Activated CD4-positive, alpha-beta T cell treated with anti-CD3 and anti-CD28 coated beads, Interleukin-2, amount 10 ng/mL, durations not matched to agents 24 days and 14 days (primary cell): Measurements from ENCODE around the gene GPX1. TPM values are rescaled to one million over a fixed set of nuclear protein-coding genes. Genes with fewer than 3 reads are reported as not detected.
A peak's percentile ranks its signal among the peaks of the same experiment; 100 is the strongest.
"Not testable (repeated sequence)": the region's sequence is repeated elsewhere in the genome, so short reads cannot be mapped to it uniquely, and the experiment has no call there.

Experiments
- DNase-seq: peaks from one replicate; pipeline ENCODE4 v3.0.0; 2022
- H3K27ac Mint-ChIP-seq: one replicate; pipeline ENCODE4 v1.8.0; 2022; ENCODE audit warnings: mild to moderate bottlenecking, mixed read lengths
- H3K27me3 Mint-ChIP-seq: one replicate; pipeline ENCODE4 v1.8.0; 2022; ENCODE audit warnings: mixed read lengths
- H3K36me3 Mint-ChIP-seq: one replicate; pipeline ENCODE4 v1.8.0; 2022; ENCODE audit warnings: low read depth, mild to moderate bottlenecking, mixed read lengths
- H3K4me1 Mint-ChIP-seq: one replicate; pipeline ENCODE4 v1.8.0; 2021; ENCODE audit warnings: mixed read lengths
- H3K4me3 Mint-ChIP-seq: one replicate; pipeline ENCODE4 v1.8.0; 2022; ENCODE audit warnings: mild to moderate bottlenecking, moderate library complexity, mixed read lengths
- H3K9me3 Mint-ChIP-seq: one replicate; pipeline ENCODE4 v1.8.0; 2021; ENCODE audit warnings: mixed read lengths
- intact Hi-C: fragments of 100-400 bp; cut with micrococcal nuclease; formaldehyde crosslinking; loops from one replicate; pipeline ENCODE4 v1.15.1; 2023
- total RNA-seq: library from RNA; stranded (reverse); gene quantifications from 2 replicates; pipeline ENCODE4 v1.2.3, GENCODE V29; 2022

Gene GPX1
- total RNA-seq, 1 donor from 2014 or later, result 200 TPM

- Mint-ChIP-seq H3K9me3 (no peaks in the 10 kb centered on the region), H3K27me3 (no peaks in the 10 kb centered on the region), H3K27ac (no peak overlapping the region), H3K4me1 (peaks cover 17% of the 10 kb centered on the region), H3K36me3 (peaks cover 2% of the 10 kb centered on the region), H3K4me3 (no peak overlapping the region)
- no peak for DNase-seq
- intact Hi-C loops, result loop anchor here (10.0 kb wide), 1 partner anchor 185 kb away; the partner anchor contains the start of gene CCDC71
These were observed 8.6 kb downstream of the GPX1 start for GRCh38 chr3:49349348-49350114.

GRCh38 chr3:49348361-49348760 is 9.8 kb downstream of the GPX1 start:
- intact Hi-C loops, result loop anchor here (10.0 kb wide), 1 partner anchor 184 kb away; the partner anchor contains the start of gene CCDC71
- peaks cover 19% of the 10 kb centered on the region for H3K4me1 Mint-ChIP-seq
- DNase-seq, H3K27me3 Mint-ChIP-seq, H3K9me3 Mint-ChIP-seq, H3K4me3 Mint-ChIP-seq, H3K36me3 Mint-ChIP-seq, H3K27ac Mint-ChIP-seq: not testable (repeated sequence)

- no peak overlapping the region for H3K27ac Mint-ChIP-seq
- H3K27me3 Mint-ChIP-seq, result no peaks in the 10 kb centered on the region
- no peak for DNase-seq
- intact Hi-C loops, result loop anchor here (10.0 kb wide), 1 partner anchor 182 kb away; the partner anchor contains the start of gene CCDC71
- no peak overlapping the region for H3K4me3 Mint-ChIP-seq
- no peaks in the 10 kb centered on the region for H3K9me3 Mint-ChIP-seq
- H3K4me1 Mint-ChIP-seq, result peaks cover 19% of the 10 kb centered on the region
- H3K36me3 Mint-ChIP-seq, result peaks cover 2% of the 10 kb centered on the region
These were observed 11.3 kb downstream of the GPX1 start for GRCh38 chr3:49346797-49347251.

GRCh38 chr3:49343163-49343562 is 15.0 kb downstream of the GPX1 start:
- peaks cover 39% of the 10 kb centered on the region for H3K4me1 Mint-ChIP-seq
- intact Hi-C loops, result loop anchor here (10.0 kb wide), 1 partner anchor 178 kb away; the partner anchor contains the start of gene CCDC71

GRCh38 chr3:49341996-49342395 is 16.2 kb downstream of the GPX1 start:
- intact Hi-C loops, result loop anchor here (10.0 kb wide), 1 partner anchor 177 kb away; the partner anchor contains the start of gene CCDC71
- peaks cover 13% of the 10 kb centered on the region for H3K36me3 Mint-ChIP-seq
- H3K9me3 Mint-ChIP-seq, result no peaks in the 10 kb centered on the region
- H3K27me3 Mint-ChIP-seq, result no peaks in the 10 kb centered on the region
- DNase-seq, result no peak
- H3K27ac Mint-ChIP-seq, result peak overlapping the region; percentile 95
- peak overlapping the region; percentile 29 for H3K4me3 Mint-ChIP-seq
- H3K4me1 Mint-ChIP-seq, result peaks cover 42% of the 10 kb centered on the region

More at GRCh38 chr3:49343163-49343562, 15.0 kb downstream of the GPX1 start:
- Mint-ChIP-seq H3K9me3 (no peaks in the 10 kb centered on the region), H3K36me3 (peaks cover 8% of the 10 kb centered on the region), H3K4me3 (no peak overlapping the region), H3K27me3 (no peaks in the 10 kb centered on the region), H3K27ac (no peak overlapping the region)
- DNase-seq, result no peak

GRCh38 chr3:49339941-49340800 is 18.0 kb downstream of the GPX1 start, which contains the start of gene USP4:
TSS of gene USP4 (minus strand) at chr3:49340053. CDS start at chr3:49340024, 29 bp downstream.
- H3K36me3 Mint-ChIP-seq, result peaks cover 17% of the 10 kb centered on the region

GRCh38 chr3:49339581-49339940 is 18.6 kb downstream of the GPX1 start:
- Mint-ChIP-seq H3K9me3 (no peaks in the 10 kb centered on the region), H3K4me1 (peaks cover 44% of the 10 kb centered on the region), H3K27me3 (no peaks in the 10 kb centered on the region), H3K36me3 (peaks cover 23% of the 10 kb centered on the region), H3K4me3 (peak overlapping the region; percentile 97), H3K27ac (peak overlapping the region; percentile 98)
- peak; percentile 81 for DNase-seq
- intact Hi-C loops, result no loop called here

More at GRCh38 chr3:49339941-49340800, 18.0 kb downstream of the GPX1 start, which contains the start of gene USP4:
- Mint-ChIP-seq H3K27ac (peak within 1 kb of the TSS; percentile 98), H3K4me3 (peak within 1 kb of the TSS; percentile 97), H3K4me1 (peaks cover 43% of the 10 kb centered on the region), H3K9me3 (no peaks in the 10 kb centered on the region), H3K27me3 (no peaks in the 10 kb centered on the region)
- DNase-seq, result peak; percentile 98
- intact Hi-C loops, result loop anchor here (1.0 to 10.0 kb wide), 9 partner anchors 18 to 246 kb away; partner anchors contain the start of genes C3orf62, CCDC71, DAG1 and GPX1

GRCh38 chr3:49333916-49334633 is 24.1 kb downstream of the GPX1 start:
- no peaks in the 10 kb centered on the region for H3K9me3 Mint-ChIP-seq
- H3K4me3 Mint-ChIP-seq, result no peak overlapping the region
- intact Hi-C loops, result no loop called here
- no peaks in the 10 kb centered on the region for H3K27me3 Mint-ChIP-seq
- peaks cover 48% of the 10 kb centered on the region for H3K36me3 Mint-ChIP-seq
- DNase-seq, result no peak
- peaks cover 25% of the 10 kb centered on the region for H3K4me1 Mint-ChIP-seq
- no peak overlapping the region for H3K27ac Mint-ChIP-seq

GRCh38 chr3:49333091-49333490 is 25.1 kb downstream of the GPX1 start:
- H3K36me3 Mint-ChIP-seq, result peaks cover 52% of the 10 kb centered on the region
- H3K27ac Mint-ChIP-seq, result peak overlapping the region; percentile 46
- H3K27me3 Mint-ChIP-seq, result no peaks in the 10 kb centered on the region
- peak overlapping the region; percentile 43 for H3K4me3 Mint-ChIP-seq
- H3K4me1 Mint-ChIP-seq, result peaks cover 20% of the 10 kb centered on the region
- DNase-seq, result peak; percentile 65
- intact Hi-C loops, result no loop called here
- H3K9me3 Mint-ChIP-seq, result no peaks in the 10 kb centered on the region

GRCh38 chr3:49329186-49329585 is 29.0 kb downstream of the GPX1 start:
- Mint-ChIP-seq H3K4me3 (no peak overlapping the region), H3K27ac (no peak overlapping the region), H3K9me3 (no peaks in the 10 kb centered on the region), H3K36me3 (peaks cover 64% of the 10 kb centered on the region), H3K27me3 (no peaks in the 10 kb centered on the region), H3K4me1 (peaks cover 9% of the 10 kb centered on the region)
- DNase-seq, result no peak
- intact Hi-C loops, result no loop called here

GRCh38 chr3:49328350-49328749 is 29.8 kb downstream of the GPX1 start:
- H3K27ac Mint-ChIP-seq, H3K9me3 Mint-ChIP-seq, H3K4me1 Mint-ChIP-seq, H3K4me3 Mint-ChIP-seq, DNase-seq, intact Hi-C loops, H3K27me3 Mint-ChIP-seq: not testable (repeated sequence)
- peaks cover 64% of the 10 kb centered on the region for H3K36me3 Mint-ChIP-seq

- H3K9me3 Mint-ChIP-seq, result no peaks in the 10 kb centered on the region
- DNase-seq, result no peak
- peaks cover 2% of the 10 kb centered on the region for H3K4me1 Mint-ChIP-seq
- H3K4me3 Mint-ChIP-seq, result no peak overlapping the region
- peaks cover 59% of the 10 kb centered on the region for H3K36me3 Mint-ChIP-seq
- H3K27ac Mint-ChIP-seq, result no peak overlapping the region
- intact Hi-C loops, result no loop called here
- H3K27me3 Mint-ChIP-seq, result no peaks in the 10 kb centered on the region
These were observed 30.7 kb downstream of the GPX1 start for GRCh38 chr3:49327485-49327884.

- no peaks in the 10 kb centered on the region for H3K27me3 Mint-ChIP-seq
- H3K27ac Mint-ChIP-seq, result no peak overlapping the region
- H3K4me1 Mint-ChIP-seq, result peaks cover 3% of the 10 kb centered on the region
- no peak overlapping the region for H3K4me3 Mint-ChIP-seq
- no peak for DNase-seq
- intact Hi-C loops, result no loop called here
- H3K9me3 Mint-ChIP-seq, result no peaks in the 10 kb centered on the region
- peaks cover 67% of the 10 kb centered on the region for H3K36me3 Mint-ChIP-seq
These were observed 33.4 kb downstream of the GPX1 start for GRCh38 chr3:49324768-49325167.
